ENCODE measurements around the gene VPS33A.

The VPS33A gene

GRCh38 chr12:122250536-122250935 is 15.8 kb downstream of the VPS33A start:
- no peak for DNase-seq (ENCODE audit: low spot score)

GRCh38 chr12:122250047-122250446 is 16.2 kb downstream of the VPS33A start:
- DNase-seq (ENCODE audit: low spot score), result no peak

GRCh38 chr12:122245553-122245952 is 20.7 kb downstream of the VPS33A start:
- DNase-seq (ENCODE audit: low spot score), result no peak

GRCh38 chr12:122244565-122245371 is 21.5 kb downstream of the VPS33A start:
- no peak for DNase-seq (ENCODE audit: low spot score)

GRCh38 chr12:122243965-122244364 is 22.3 kb downstream of the VPS33A start:
- DNase-seq (ENCODE audit: low spot score), result no peak

GRCh38 chr12:122238861-122239260 is 27.4 kb downstream of the VPS33A start:
- DNase-seq (ENCODE audit: low spot score), result no peak

- DNase-seq (ENCODE audit: low spot score), result no peak
Observed at GRCh38 chr12:122235741-122236140, 30.6 kb downstream of the VPS33A start.

GRCh38 chr12:122232691-122233090 is 33.6 kb downstream of the VPS33A start:
- no peak for DNase-seq (ENCODE audit: low spot score)

- DNase-seq (ENCODE audit: low spot score), result no peak
Observed at GRCh38 chr12:122230798-122231197, 35.5 kb downstream of the VPS33A start.

GRCh38 chr12:122228092-122228491 is 38.2 kb downstream of the VPS33A start:
- no peak for DNase-seq (ENCODE audit: low spot score)

- DNase-seq (ENCODE audit: low spot score), result no peak
Observed at GRCh38 chr12:122227341-122227740, 39.0 kb downstream of the VPS33A start.

GRCh38 chr12:122226366-122227125 is 39.7 kb downstream of the VPS33A start:
- DNase-seq (ENCODE audit: low spot score), result no peak

GRCh38 chr12:122225683-122226365 is 40.5 kb downstream of the VPS33A start, which contains the start of gene DIABLO:
DIABLO (minus strand) TSS chr12:122226052; CDS start chr12:122226014, 38 bp downstream.
- DNase-seq (ENCODE audit: low spot score), result peak; percentile 99

- DNase-seq (ENCODE audit: low spot score), result no peak
Observed at GRCh38 chr12:122216445-122216844, 49.8 kb downstream of the VPS33A start.

- no peak for DNase-seq (ENCODE audit: low spot score)
Observed at GRCh38 chr12:122215771-122216170, 50.5 kb downstream of the VPS33A start.

GRCh38 chr12:122208073-122208820 is 58.0 kb downstream of the VPS33A start:
- DNase-seq (ENCODE audit: low spot score), result no peak

- DNase-seq (ENCODE audit: low spot score), result no peak
Observed at GRCh38 chr12:122207391-122207790, 58.9 kb downstream of the VPS33A start.

- DNase-seq (ENCODE audit: low spot score), result no peak
Observed at GRCh38 chr12:122206976-122207375, 59.3 kb downstream of the VPS33A start.

GRCh38 chr12:122206111-122206881 is 60.0 kb downstream of the VPS33A start:
- DNase-seq (ENCODE audit: low spot score), result no peak

GRCh38 chr12:122205053-122205925 is 61.0 kb downstream of the VPS33A start:
- DNase-seq (ENCODE audit: low spot score), result no peak

All from AG20443 (cell line).